Measurements from ENCODE around the gene BDH2. TPM values are rescaled to one million over a fixed set of nuclear protein-coding genes. Genes with fewer than 3 reads are reported as not detected.

Gene BDH2
- polyA plus RNA-seq, 5 donors: 91.9 to 148 (median 141) TPM

- DNase-seq: no peak
Measured at GRCh38 chr4:103036169-103036568, 63.5 kb downstream of the BDH2 start.

- DNase-seq: no peak
Measured at GRCh38 chr4:103032574-103032973, 67.1 kb downstream of the BDH2 start.

GRCh38 chr4:103030791-103031190, 68.8 kb downstream of the BDH2 start:
- no peak for DNase-seq

- no peak for DNase-seq
Measured at GRCh38 chr4:103029300-103029699, 70.3 kb downstream of the BDH2 start.

Other genes with a start within 250 kb of the BDH2 start
- 10 to 100 TPM; 30.2 to 44.0 (median 35.3) TPM for gene CISD2, start 230.8 kb downstream of the BDH2 start, polyA plus RNA-seq (ENCODE audit: insufficient read depth in 1 of 5, insufficient read length in 5 of 5, low replicate concordance in 1 of 5)
- gene SLC9B1, start 80.1 kb downstream of the BDH2 start, polyA plus RNA-seq (ENCODE audit: insufficient read depth in 1 of 5, insufficient read length in 5 of 5, low replicate concordance in 1 of 5): 1 to 10 TPM; 2.4 to 4.9 (median 4.1) TPM
- 10 to 100 TPM in 1 of 5 donors, 1 to 10 TPM in 4; 5.8 to 12.1 (median 8.3) TPM for gene SLC9B2, start 23.1 kb downstream of the BDH2 start, polyA plus RNA-seq (ENCODE audit: insufficient read depth in 1 of 5, insufficient read length in 5 of 5, low replicate concordance in 1 of 5)
- 10 to 100 TPM in 4 of 5 donors, 1 to 10 TPM in 1; 5.2 to 35.9 (median 13.6) TPM for gene CENPE, start 98.5 kb upstream of the BDH2 start, polyA plus RNA-seq (ENCODE audit: insufficient read depth in 1 of 5, insufficient read length in 5 of 5, low replicate concordance in 1 of 5)